GM18526 (cell line): ENCODE results near the gene CAMSAP2.

ENCODE experiments used
- POLR2A ChIP-seq: IDR thresholded peaks from 3 replicates; pipeline ENCODE4 v1.6.1; 2011; ENCODE audit not compliant: insufficient read length; ENCODE audit errors: extremely low read depth

The CAMSAP2 gene

GRCh38 chr1:200850554-200850953 lies 111.9 kb downstream of the CAMSAP2 start:
- no peak for TF ChIP-seq POLR2A

GRCh38 chr1:200856716-200857357 lies 118.1 kb downstream of the CAMSAP2 start:
- TF ChIP-seq POLR2A = no peak

- no peak for TF ChIP-seq POLR2A
Measured at GRCh38 chr1:200857804-200858203, 119.1 kb downstream of the CAMSAP2 start.

GRCh38 chr1:200861937-200862647 lies 123.4 kb downstream of the CAMSAP2 start:
- no peak for TF ChIP-seq POLR2A

GRCh38 chr1:200862713-200863415 lies 124.2 kb downstream of the CAMSAP2 start:
- no peak for TF ChIP-seq POLR2A

- TF ChIP-seq POLR2A = no peak
Measured at GRCh38 chr1:200866116-200866515, 127.4 kb downstream of the CAMSAP2 start.

GRCh38 chr1:200866521-200866920 lies 127.8 kb downstream of the CAMSAP2 start:
- peak; percentile 30 for TF ChIP-seq POLR2A

- no peak for TF ChIP-seq POLR2A
Measured at GRCh38 chr1:200867018-200867811, 128.5 kb downstream of the CAMSAP2 start.

GRCh38 chr1:200869376-200869752 lies 130.7 kb downstream of the CAMSAP2 start:
- no peak for TF ChIP-seq POLR2A

GRCh38 chr1:200869753-200870391 lies 131.2 kb downstream of the CAMSAP2 start:
- TF ChIP-seq POLR2A = peak; percentile 56

GRCh38 chr1:200872446-200873115 lies 133.9 kb downstream of the CAMSAP2 start, which contains the start of gene GPR25:
GPR25 (plus strand) TSS chr1:200872981; CDS start chr1:200873038, 57 bp downstream.
- no peak for TF ChIP-seq POLR2A

GRCh38 chr1:200873116-200873670 lies 134.5 kb downstream of the CAMSAP2 start:
- no peak for TF ChIP-seq POLR2A

GRCh38 chr1:200873671-200874397 lies 135.1 kb downstream of the CAMSAP2 start:
- no peak for TF ChIP-seq POLR2A
